Measurements from ENCODE around the gene PNO1. TPM values are rescaled to one million over a fixed set of nuclear protein-coding genes. Genes with fewer than 3 reads are reported as not detected.

The PNO1 gene
- total and polyA plus RNA-seq, 9 of the 15 experiments (the other 6 are each of a cell fraction or from before 2014, with no cell fraction given), result 11.8 to 81.7 (median 41.1) TPM

GRCh38 chr2:68218343-68218901 lies 60.7 kb downstream of the PNO1 start:
- ChIA-PET POLR2A (interaction anchor here (1.1 to 1.9 kb wide), 4 partner anchors 10 to 18 kb away, joined by 5 read pairs; no protein-coding TSS in a partner anchor), CTCF (ENCODE audit: low intra/inter-chr PET ratio) (no interaction called here)
- Histone ChIP-seq H3K36me3 (ENCODE audit: control insufficient read depth, insufficient read depth, low read length) (peaks cover 15% of the 10 kb centered on the region), H3K9me3 (replicated peaks; ENCODE audit: control insufficient read depth, insufficient read depth, low read depth, low read length) (no peaks in the 10 kb centered on the region), H3K4me1 (replicated peaks in 1 of 2; ENCODE audit: control insufficient read depth in 2 of 2, insufficient read depth in 2 of 2, low read length in 2 of 2) (peaks cover 3 to 24% of the 10 kb centered on the region in 2 experiments), H3K27me3 (ENCODE audit: control insufficient read depth in 2 of 2, insufficient read depth in 2 of 2, low read length in 2 of 2) (no peaks in the 10 kb centered on the region), H3K27ac (ENCODE audit: extremely low read depth, low read depth, low read length) (peak overlapping the region; percentile 63), H3K79me2 (ENCODE audit: control insufficient read depth, insufficient read depth, low read length) (peaks cover 100% of the 10 kb centered on the region), H3K4me2 (ENCODE audit: insufficient read depth, low read length) (no peak overlapping the region), H3K4me3 (no peak overlapping the region), H3K9me1 (ENCODE audit: control insufficient read depth, insufficient read depth, low read length) (no peaks in the 10 kb centered on the region), H2AFZ (ENCODE audit: low read depth, low read length) (no peak overlapping the region), H4K20me1 (replicated peaks; ENCODE audit: control insufficient read depth, insufficient read depth, low read length) (no peaks in the 10 kb centered on the region; the same call in 1 of the 2 replicates), H3K9ac (ENCODE audit: insufficient read depth in 1 of 2, low read depth in 2 of 2, low read length in 2 of 2) (0 out of 4 replicates have a peak overlapping the region, but pooled peaks of 1 of the 2 experiments have one; percentile 10)
- BruUV-seq (replicated peaks), result no TSS peak
- in situ Hi-C loops (cut with MboI) (no loop called here), intact Hi-C loops (cut with micrococcal nuclease) (no loop called here)
- no peak for DNase-seq (ENCODE audit: extremely low read depth in 1 of 4, low spot score in 3 of 4)
- FAIRE-seq, result no peak
- WGBS (ENCODE audit: insufficient coverage, low coverage, missing lambda C conversion rate), result 0% methylated on average over 1 of the region's 1 CpG
- ATAC-seq, result no peak
- no peak for TF ChIP-seq RAD51 (IDR thresholded peaks at IDR 0.05; ENCODE audit: borderline replicate concordance, low read depth)
- 0 out of 2 replicates have a peak, but pooled peaks have one; percentile 24 for TF ChIP-seq ZNF384 (IDR thresholded peaks at IDR 0.05; ENCODE audit: low read depth, low read length)
- TF ChIP-seq ZNF316 (IDR thresholded peaks at IDR 0.05), result peak; percentile 97
- TF ChIP-seq KDM1A (IDR thresholded peaks at IDR 0.05), result no peak
- TF ChIP-seq NKRF (IDR thresholded peaks at IDR 0.05; ENCODE audit: borderline replicate concordance), result no peak
- TF ChIP-seq MAFF (IDR thresholded peaks at IDR 0.05; ENCODE audit: low read length), result peak; percentile 63
- TF ChIP-seq ZNF318 (IDR thresholded peaks at IDR 0.05; ENCODE audit: borderline replicate concordance in 1 of 2, low read depth in 1 of 2), result 0 out of 4 replicates have a peak, but pooled peaks of 1 of the 2 experiments have one; percentile 9
- no peak for TF ChIP-seq ZNF23 (CRISPR knock-in tag; IDR thresholded peaks at IDR 0.05)
- no peak for TF ChIP-seq NELFE (IDR thresholded peaks at IDR 0.05; ENCODE audit: insufficient read depth, insufficient read length)
